CD8-positive, alpha-beta memory T cell (primary cell): ENCODE results near the gene THPO. TPM values are rescaled to one million over a fixed set of nuclear protein-coding genes. Genes with fewer than 3 reads are reported as not detected.

Source experiments
- CTCF ChIA-PET: fragments of 350-600 bp; sonication (Branson Sonifier 250); formaldehyde crosslinking; loops from one replicate; lab custom pipeline; 2021; ENCODE audit warnings: antibody characterized with exemption; lab: Charles Lee
- POLR2A ChIA-PET: fragments of 350-600 bp; sonication (Branson Sonifier 250); formaldehyde crosslinking; loops from one replicate; lab custom pipeline; 2021; ENCODE audit warnings: antibody characterized with exemption; lab: Charles Lee
- DNase-seq, 5 donors: peaks; one replicate each; pipeline versions ENCODE4 v3.0.0 to v3.0.0-alpha.2; 2020 to 2022; ENCODE audit warnings: mixed read lengths in 1 of 5
- H3K27ac ChIP-seq: one replicate; pipeline ENCODE4 v1.7.0; 2013; ENCODE audit warnings: low read depth, mild to moderate bottlenecking, low read length, moderate library complexity
- H3K27me3 ChIP-seq: 2 replicates; pipeline ENCODE4 v1.7.0; 2013; ENCODE audit warnings: low read length, mild to moderate bottlenecking; ENCODE audit not compliant: insufficient read depth, poor library complexity, severe bottlenecking
- H3K36me3 ChIP-seq: 2 replicates; pipeline ENCODE4 v1.7.0; 2013; ENCODE audit warnings: mild to moderate bottlenecking, low read length, moderate library complexity; ENCODE audit not compliant: insufficient read depth
- H3K4me1 ChIP-seq: 2 replicates; pipeline ENCODE4 v1.7.0; 2013; ENCODE audit warnings: mild to moderate bottlenecking, low read length, moderate library complexity; ENCODE audit not compliant: insufficient read depth
- H3K4me3 ChIP-seq: 2 replicates; pipeline ENCODE4 v1.7.0; 2013; ENCODE audit warnings: mild to moderate bottlenecking, low read length
- H3K9me3 ChIP-seq: 2 replicates; pipeline ENCODE4 v1.7.0; 2013; ENCODE audit warnings: mild to moderate bottlenecking, low read length
- H3K27ac Mint-ChIP-seq, 8 donors: one replicate each; pipeline ENCODE4 v1.8.0; 2020 to 2021; ENCODE audit warnings: mixed read lengths in 8 of 8, mild to moderate bottlenecking in 6 of 8, inconsistent platforms in 3 of 8, moderate library complexity in 3 of 8
- H3K27me3 Mint-ChIP-seq, 2 donors: one replicate each; pipeline ENCODE4 v1.8.0; 2020 to 2021; ENCODE audit warnings: mixed read lengths in 2 of 2, mild to moderate bottlenecking in 1 of 2, moderate library complexity in 1 of 2
- H3K36me3 Mint-ChIP-seq, 3 donors: one replicate each; pipeline ENCODE4 v1.8.0; 2020 to 2021; ENCODE audit warnings: mixed read lengths in 3 of 3, inconsistent platforms in 1 of 3, mild to moderate bottlenecking in 1 of 3
- H3K4me1 Mint-ChIP-seq, 3 donors: one replicate each; pipeline ENCODE4 v1.8.0; 2020 to 2021; ENCODE audit warnings: mixed read lengths in 3 of 3, inconsistent platforms in 1 of 3, mild to moderate bottlenecking in 1 of 3
- H3K4me3 Mint-ChIP-seq, 7 donors: one replicate each; pipeline ENCODE4 v1.8.0; 2020 to 2021; ENCODE audit warnings: mixed read lengths in 7 of 7, mild to moderate bottlenecking in 6 of 7, moderate library complexity in 4 of 7, inconsistent platforms in 2 of 7
- H3K9me3 Mint-ChIP-seq, 5 donors: one replicate each; pipeline ENCODE4 v1.8.0; 2020 to 2022; ENCODE audit warnings: mixed read lengths in 5 of 5, mild to moderate bottlenecking in 3 of 5, moderate library complexity in 2 of 5, inconsistent platforms in 1 of 5
- polyA plus RNA-seq: library from polyadenylated mRNA; unstranded; fragments of 300-500 nt; fragmentation: Illumina TruSeq; gene quantifications from one replicate; pipeline ENCODE4 v1.2.3, GENCODE V29; 2021
- total RNA-seq, 2 experiments: library from RNA; stranded (reverse); gene quantifications; one replicate each; pipeline ENCODE4 v1.2.3, GENCODE V29; 2021

Gene THPO
- total and polyA plus RNA-seq, 3 experiments from 2014 or later = not detected

DNA sequence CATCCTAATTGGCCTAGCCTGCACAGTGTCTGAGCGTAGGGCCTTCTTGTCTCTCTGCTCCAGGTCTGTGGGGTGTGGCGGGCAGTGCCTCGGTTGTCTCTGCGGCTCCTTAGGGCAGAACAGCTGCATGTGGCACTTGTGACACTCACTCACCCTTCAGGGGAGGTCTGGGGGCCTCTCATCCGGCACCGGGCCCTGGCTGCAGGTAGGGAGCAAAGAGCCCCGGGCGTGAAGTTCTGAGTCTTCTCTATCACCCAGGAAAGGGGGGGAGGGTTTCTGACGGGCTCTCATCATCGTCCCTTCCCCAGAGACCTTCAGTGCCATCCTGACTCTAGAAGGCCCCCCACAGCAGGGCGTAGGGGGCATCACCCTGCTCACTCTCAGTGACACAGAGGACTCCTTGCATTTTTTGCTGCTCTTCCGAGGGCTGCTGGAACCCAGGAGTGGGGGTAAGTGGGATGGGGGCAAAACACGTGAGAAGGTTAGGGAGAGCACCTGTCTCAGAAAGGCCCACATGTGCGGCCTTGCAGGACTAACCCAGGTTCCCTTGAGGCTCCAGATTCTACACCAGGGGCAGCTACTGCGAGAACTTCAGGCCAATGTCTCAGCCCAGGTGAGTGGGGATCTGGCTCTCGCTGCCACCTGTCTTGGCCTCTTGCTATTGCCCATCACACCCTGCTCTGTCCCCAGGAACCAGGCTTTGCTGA is 4.5 kb upstream of the THPO start:
- H3K4me3 ChIP-seq = no peak overlapping the region
- H3K9me3 Mint-ChIP-seq = no peaks in the 10 kb centered on the region
- peaks cover 10% of the 10 kb centered on the region for H3K4me1 ChIP-seq
- no peak overlapping the region for H3K27ac ChIP-seq
- DNase-seq = no peak
- H3K9me3 ChIP-seq = no peaks in the 10 kb centered on the region
- POLR2A ChIA-PET = no interaction called here
- H3K36me3 ChIP-seq = no peaks in the 10 kb centered on the region
- peaks cover 33% of the 10 kb centered on the region for H3K27me3 ChIP-seq
- CTCF ChIA-PET = no interaction called here
- H3K27me3 Mint-ChIP-seq = peaks cover 42 to 69% of the 10 kb centered on the region in 2 donors
- no peak overlapping the region for H3K27ac Mint-ChIP-seq
- peak overlapping the region in 1 of 7 donors; percentile 42 for H3K4me3 Mint-ChIP-seq
- H3K36me3 Mint-ChIP-seq = peaks cover 0 to 2% (median 0%) of the 10 kb centered on the region in 3 donors
- peaks cover 5 to 21% (median 8%) of the 10 kb centered on the region in 3 donors for H3K4me1 Mint-ChIP-seq

- peaks cover 5 to 21% (median 9%) of the 10 kb centered on the region in 3 donors for H3K4me1 Mint-ChIP-seq
- no peak for DNase-seq
- H3K4me3 ChIP-seq = no peak overlapping the region
- H3K36me3 Mint-ChIP-seq = peaks cover 0 to 2% (median 0%) of the 10 kb centered on the region in 3 donors
- no peaks in the 10 kb centered on the region for H3K9me3 ChIP-seq
- H3K27ac Mint-ChIP-seq = no peak overlapping the region
- ChIA-PET CTCF (interaction anchor here (1.2 to 1.5 kb wide), 2 partner anchors 10 to 18 kb away, joined by 5 read pairs; no protein-coding TSS in a partner anchor), POLR2A (no interaction called here)
- no peaks in the 10 kb centered on the region for H3K9me3 Mint-ChIP-seq
- peaks cover 33% of the 10 kb centered on the region for H3K27me3 ChIP-seq
- H3K4me1 ChIP-seq = peaks cover 10% of the 10 kb centered on the region
- no peak overlapping the region for H3K27ac ChIP-seq
- H3K4me3 Mint-ChIP-seq = peak overlapping the region; percentile 72 to 82 (median 76)
- H3K27me3 Mint-ChIP-seq = peaks cover 43 to 75% of the 10 kb centered on the region in 2 donors
- no peaks in the 10 kb centered on the region for H3K36me3 ChIP-seq
Observed at GRCh38 chr3:184381261-184382224, 3.5 kb upstream of the THPO start.

- H3K4me3 Mint-ChIP-seq = peak overlapping the region in 6 of 7 donors; percentile 72 to 79 (median 75)
- POLR2A ChIA-PET = no interaction called here
- CTCF ChIA-PET = interaction anchor here (0.6 to 1.5 kb wide), 3 partner anchors 9 to 124 kb away, joined by 3 to 5 read pairs (median 5); no protein-coding TSS in a partner anchor
Observed at GRCh38 chr3:184380627-184381260, 2.7 kb upstream of the THPO start.

GRCh38 chr3:184380185-184380626 is 2.2 kb upstream of the THPO start:
- Mint-ChIP-seq H3K4me1 (peaks cover 5 to 21% (median 9%) of the 10 kb centered on the region in 3 donors), H3K27me3 (peaks cover 48 to 78% of the 10 kb centered on the region in 2 donors), H3K27ac (no peak overlapping the region), H3K4me3 (no peak overlapping the region), H3K36me3 (peaks cover 0 to 2% (median 0%) of the 10 kb centered on the region in 3 donors), H3K9me3 (no peaks in the 10 kb centered on the region)
- Histone ChIP-seq H3K9me3 (no peaks in the 10 kb centered on the region), H3K27me3 (peaks cover 33% of the 10 kb centered on the region), H3K4me3 (no peak overlapping the region), H3K36me3 (no peaks in the 10 kb centered on the region), H3K27ac (no peak overlapping the region), H3K4me1 (peaks cover 10% of the 10 kb centered on the region)
- POLR2A ChIA-PET = no interaction called here
- DNase-seq = peak in 1 of 5 donors; percentile 8
- CTCF ChIA-PET = interaction anchor here (1.2 to 1.5 kb wide), 2 partner anchors 9 to 16 kb away, joined by 5 read pairs; no protein-coding TSS in a partner anchor

More at GRCh38 chr3:184380627-184381260, 2.7 kb upstream of the THPO start:
- H3K27ac Mint-ChIP-seq = no peak overlapping the region
- H3K9me3 Mint-ChIP-seq = no peaks in the 10 kb centered on the region
- H3K36me3 Mint-ChIP-seq = peaks cover 0 to 2% (median 0%) of the 10 kb centered on the region in 3 donors
- no peak for DNase-seq
- Histone ChIP-seq H3K27me3 (peaks cover 33% of the 10 kb centered on the region), H3K4me3 (peak overlapping the region; percentile 51), H3K27ac (no peak overlapping the region), H3K36me3 (no peaks in the 10 kb centered on the region), H3K9me3 (no peaks in the 10 kb centered on the region), H3K4me1 (peaks cover 10% of the 10 kb centered on the region)
- H3K27me3 Mint-ChIP-seq = peaks cover 47 to 77% of the 10 kb centered on the region in 2 donors
- peaks cover 5 to 21% (median 9%) of the 10 kb centered on the region in 3 donors for H3K4me1 Mint-ChIP-seq

- peaks cover 33% of the 10 kb centered on the region for H3K27me3 ChIP-seq
- H3K9me3 ChIP-seq = no peaks in the 10 kb centered on the region
- H3K4me3 ChIP-seq = peak within 1 kb of the TSS; percentile 51
- DNase-seq = no peak
- peaks cover 0 to 2% (median 0%) of the 10 kb centered on the region in 3 donors for H3K36me3 Mint-ChIP-seq
- no peak within 1 kb of the TSS for H3K27ac Mint-ChIP-seq
- no peaks in the 10 kb centered on the region for H3K9me3 Mint-ChIP-seq
- H3K27me3 Mint-ChIP-seq = peaks cover 48 to 76% of the 10 kb centered on the region in 2 donors
- ChIA-PET CTCF (interaction anchor here (1.2 to 1.5 kb wide), 2 partner anchors 8 to 16 kb away, joined by 5 read pairs; no protein-coding TSS in a partner anchor), POLR2A (no interaction called here)
- no peak within 1 kb of the TSS for H3K27ac ChIP-seq
- H3K4me3 Mint-ChIP-seq = peak within 1 kb of the TSS; percentile 74 to 88 (median 78)
- peaks cover 10% of the 10 kb centered on the region for H3K4me1 ChIP-seq
- peaks cover 5 to 21% (median 9%) of the 10 kb centered on the region in 3 donors for H3K4me1 Mint-ChIP-seq
- no peaks in the 10 kb centered on the region for H3K36me3 ChIP-seq
Observed at GRCh38 chr3:184379358-184380184, 1.6 kb upstream of the THPO start, which contains the start of gene CHRD. Gene CHRD, plus strand, starts transcription at chr3:184380054. Its CDS starts 265 bp downstream, at chr3:184380319.

GRCh38 chr3:184378651-184379357 is 797 bp upstream of the THPO start:
- peak overlapping the region; percentile 68 to 88 (median 71) for H3K4me3 Mint-ChIP-seq
- POLR2A ChIA-PET = no interaction called here
- H3K27me3 Mint-ChIP-seq = peaks cover 46 to 72% of the 10 kb centered on the region in 2 donors

More at GRCh38 chr3:184378651-184379357, 797 bp upstream of the THPO start:
- Histone ChIP-seq H3K27ac (no peak overlapping the region), H3K27me3 (peaks cover 33% of the 10 kb centered on the region), H3K4me1 (peaks cover 10% of the 10 kb centered on the region), H3K36me3 (no peaks in the 10 kb centered on the region), H3K9me3 (no peaks in the 10 kb centered on the region), H3K4me3 (no peak overlapping the region)
- Mint-ChIP-seq H3K9me3 (no peaks in the 10 kb centered on the region), H3K27ac (no peak overlapping the region), H3K36me3 (peaks cover 0 to 2% (median 0%) of the 10 kb centered on the region in 3 donors), H3K4me1 (peaks cover 5 to 21% (median 9%) of the 10 kb centered on the region in 3 donors)
- CTCF ChIA-PET = no interaction called here
- DNase-seq = no peak
